ENCODE data around the gene XYLT1.
"Not testable (repeated sequence)": the region's sequence is repeated elsewhere in the genome, so short reads cannot be mapped to it uniquely, and the experiment has no call there.

The XYLT1 gene

GRCh38 chr16:17335826-17336529 is 134.8 kb downstream of the XYLT1 start (continued):
- no peak for TF ChIP-seq ZBTB6 (tag by site-specific recombination; IDR thresholded peaks at IDR 0.05)

DNA sequence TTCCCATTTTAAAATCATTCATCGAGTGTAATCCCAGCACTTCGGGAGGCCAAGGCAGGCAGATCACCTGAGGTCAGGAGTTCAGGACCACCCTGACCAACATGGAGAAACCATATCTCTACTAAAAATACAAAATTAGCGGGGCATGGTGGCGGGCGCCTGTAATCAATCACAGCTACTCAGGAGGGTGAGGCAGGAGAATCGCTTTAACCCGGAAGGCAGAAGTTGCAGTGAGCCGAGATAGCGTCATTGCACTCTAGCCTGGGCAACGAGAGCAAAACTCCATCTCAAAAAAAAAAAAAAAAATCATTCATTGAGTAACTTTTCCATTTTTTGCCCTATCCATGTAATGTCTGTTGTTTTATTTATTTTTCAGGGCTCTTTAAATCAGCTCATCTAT is 135.4 kb downstream of the XYLT1 start:
- H3K4me3 ChIP-seq (ENCODE audit: low read depth, low read length); H3K27ac ChIP-seq (ENCODE audit: extremely low read depth, low read depth, low read length); POLR2A ChIA-PET; H3K36me3 ChIP-seq (ENCODE audit: control insufficient read depth in 2 of 2, insufficient read depth in 1 of 2, low read length in 2 of 2); H3K9me3 ChIP-seq (ENCODE audit: control insufficient read depth, insufficient read depth, low read depth, low read length); H3K4me1 ChIP-seq (ENCODE audit: control insufficient read depth, insufficient read depth, low read length): not testable (repeated sequence)
- CTCF ChIA-PET, result interaction anchor here (0.7 kb wide), 1 partner anchor 105 kb away, joined by 4 read pairs; no protein-coding TSS in a partner anchor

DNA sequence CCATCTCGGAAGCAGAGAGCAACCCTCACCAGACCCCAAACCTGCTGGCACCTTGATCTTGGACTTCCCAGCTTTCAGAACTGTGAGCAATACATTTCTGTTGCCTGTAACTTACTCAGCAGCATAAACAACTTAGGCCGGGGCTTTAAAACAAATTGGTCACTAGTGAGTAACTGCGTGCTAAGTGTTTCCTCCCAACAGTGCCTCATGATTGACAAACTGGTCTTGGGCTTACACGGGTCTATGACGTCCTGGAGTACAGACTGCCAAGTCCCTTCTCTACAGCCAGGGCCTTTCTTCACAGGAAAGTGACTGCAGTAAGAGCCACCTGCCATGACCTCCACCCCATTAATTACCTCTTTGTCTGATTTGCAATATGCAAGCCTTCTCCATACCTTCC is 136.7 kb downstream of the XYLT1 start:
- Histone ChIP-seq H3K27ac (ENCODE audit: extremely low read depth, low read depth, low read length) (no peak overlapping the region), H3K9me3 (ENCODE audit: control insufficient read depth, insufficient read depth, low read depth, low read length) (no peaks in the 10 kb centered on the region), H3K4me1 (ENCODE audit: control insufficient read depth, insufficient read depth, low read length) (0 out of 2 replicates have a peak, but pooled peaks cover 1% of the 10 kb centered on the region), H3K36me3 (ENCODE audit: control insufficient read depth in 2 of 2, insufficient read depth in 1 of 2, low read length in 2 of 2) (no peaks in the 10 kb centered on the region), H3K4me3 (ENCODE audit: low read depth, low read length) (no peak overlapping the region)
- ChIA-PET POLR2A (no interaction called here), CTCF (no interaction called here)
- TF ChIP-seq SALL2 (tag by site-specific recombination; IDR thresholded peaks at IDR 0.05; ENCODE audit: borderline replicate concordance) (no peak), TRIM28 (IDR thresholded peaks at IDR 0.05; ENCODE audit: borderline replicate concordance, low read length) (no peak), ZNF843 (tag by site-specific recombination; IDR thresholded peaks at IDR 0.05) (no peak), ZNF362 (tag by site-specific recombination; IDR thresholded peaks at IDR 0.05) (no peak), MYNN (tag by site-specific recombination; IDR thresholded peaks at IDR 0.05; ENCODE audit: borderline replicate concordance) (no peak), ZNF133 (tag by site-specific recombination; IDR thresholded peaks at IDR 0.05) (no peak), ZNF501 (tag by site-specific recombination; IDR thresholded peaks at IDR 0.05) (no peak), OSR2 (tag by site-specific recombination; IDR thresholded peaks at IDR 0.05) (no peak), ZNF701 (tag by site-specific recombination; IDR thresholded peaks at IDR 0.05) (no peak), ZNF629 (tag by site-specific recombination; IDR thresholded peaks at IDR 0.05) (no peak), ZNF266 (tag by site-specific recombination; IDR thresholded peaks at IDR 0.05; ENCODE audit: low read depth) (no peak), MEIS1 (CRISPR knock-in tag; IDR thresholded peaks at IDR 0.05; ENCODE audit: borderline replicate concordance) (no peak), ZNF571 (tag by site-specific recombination; IDR thresholded peaks at IDR 0.05) (no peak), SP2 (tag by site-specific recombination; IDR thresholded peaks at IDR 0.05) (no peak), ZFP41 (tag by site-specific recombination; IDR thresholded peaks at IDR 0.05; ENCODE audit: borderline replicate concordance) (no peak), REPIN1 (tag by site-specific recombination; IDR thresholded peaks at IDR 0.05; ENCODE audit: low read depth) (no peak), GLIS1 (tag by site-specific recombination; IDR thresholded peaks at IDR 0.05) (no peak)
- TF ChIP-seq, protein P1, sequence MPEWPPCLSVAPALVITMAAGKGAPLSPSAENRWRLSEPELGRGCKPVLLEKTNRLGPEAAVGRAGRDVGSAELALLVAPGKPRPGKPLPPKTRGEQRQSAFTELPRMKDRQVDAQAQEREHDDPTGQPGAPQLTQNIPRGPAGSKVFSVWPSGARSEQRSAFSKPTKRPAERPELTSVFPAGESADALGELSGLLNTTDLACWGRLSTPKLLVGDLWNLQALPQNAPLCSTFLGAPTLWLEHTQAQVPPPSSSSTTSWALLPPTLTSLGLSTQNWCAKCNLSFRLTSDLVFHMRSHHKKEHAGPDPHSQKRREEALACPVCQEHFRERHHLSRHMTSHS (tag by site-specific recombination; IDR thresholded peaks at IDR 0.05), result no peak

Measured in HEK293 (cell line).